HEK293 (cell line): ENCODE data around the gene METTL16.

Experiments
- CTCF ChIA-PET: fragments of 350-600 bp; formaldehyde crosslinking; extraction: SDS; loops from one replicate; lab custom pipeline; 2021; ENCODE audit warnings: antibody characterized with exemption; lab: Yijun Ruan, JAX
- POLR2A ChIA-PET: fragments of 300-600 bp; formaldehyde crosslinking; extraction: SDS; loops from one replicate; lab custom pipeline; 2020; ENCODE audit warnings: antibody characterized with exemption, inconsistent platforms; lab: Yijun Ruan, JAX
- H3K27ac ChIP-seq: fragments of 200-500 bp; sonication (Bioruptor generic); 2 replicates; pipeline ENCODE4 v1.5.1; 2014; ENCODE audit warnings: low read depth, low read length, control low read depth, inconsistent platforms; ENCODE audit errors: extremely low read depth
- H3K36me3 ChIP-seq, 2 experiments: fragments of 200-500 bp in 1 of 2; sonication (Bioruptor generic) in 1 of 2; 1 replicate in 1 of 2; 2 replicates in 1 of 2; pipeline ENCODE4 v1.5.1; 2014 to 2017; ENCODE audit warnings: inconsistent platforms in 2 of 2, low read length in 2 of 2; ENCODE audit not compliant: control insufficient read depth in 2 of 2, insufficient read depth in 1 of 2
- H3K4me1 ChIP-seq: fragments of 200-500 bp; sonication (Bioruptor generic); 2 replicates; pipeline ENCODE4 v1.5.1; 2014; ENCODE audit warnings: mild to moderate bottlenecking, low read length, inconsistent platforms; ENCODE audit not compliant: control insufficient read depth, insufficient read depth
- H3K4me3 ChIP-seq: 2 replicates; pipeline ENCODE4 v1.5.1; 2011; ENCODE audit warnings: low read depth, mild to moderate bottlenecking, control low read depth, low read length, moderate library complexity
- H3K9me3 ChIP-seq: fragments of 200-500 bp; sonication (Bioruptor generic); 2 replicates; pipeline ENCODE4 v1.5.1; 2014; ENCODE audit warnings: low read depth, low read length, inconsistent platforms; ENCODE audit not compliant: control insufficient read depth, insufficient read depth
- FEZF1 ChIP-seq: fragments of 450-650 bp; formaldehyde crosslinking; IDR thresholded peaks from 2 replicates; pipeline ENCODE4 v1.5.1; 2016; ENCODE audit warnings: missing biosample characterization, missing genetic modification characterization
- GLIS1 ChIP-seq: fragments of 450-650 bp; formaldehyde crosslinking; IDR thresholded peaks from 2 replicates; pipeline ENCODE4 v1.5.1; 2016; ENCODE audit warnings: missing biosample characterization, missing genetic modification characterization
- KLF8 ChIP-seq: fragments of 450-650 bp; formaldehyde crosslinking; IDR thresholded peaks from 2 replicates; pipeline ENCODE4 v1.5.1; 2016; ENCODE audit warnings: missing biosample characterization, missing genetic modification characterization
- SCRT2 ChIP-seq: fragments of 450-650 bp; formaldehyde crosslinking; IDR thresholded peaks from 2 replicates; pipeline ENCODE4 v1.5.1; 2016; ENCODE audit warnings: missing biosample characterization, missing genetic modification characterization
- SETDB1 ChIP-seq: IDR thresholded peaks from one replicate; pipeline ENCODE4 v1.6.1; 2017; ENCODE audit warnings: mild to moderate bottlenecking, low read length, moderate library complexity, mixed read lengths; ENCODE audit not compliant: insufficient read length
- TCF7L2 ChIP-seq: IDR thresholded peaks from 2 replicates; pipeline ENCODE4 v1.6.1; 2011; ENCODE audit warnings: low read depth, mild to moderate bottlenecking, inconsistent platforms, low read length, moderate library complexity, borderline replicate concordance
- ZBTB26 ChIP-seq: fragments of 450-650 bp; formaldehyde crosslinking; optimal IDR thresholded peaks from 2 replicates; pipeline ENCODE3; 2016; ENCODE audit warnings: missing biosample characterization, mild to moderate bottlenecking, missing genetic modification characterization
- ZBTB44 ChIP-seq: fragments of 450-650 bp; IDR thresholded peaks from 2 replicates; pipeline ENCODE4 v1.5.1; 2018; ENCODE audit warnings: missing biosample characterization, mild to moderate bottlenecking, missing genetic modification characterization
- ZFP37 ChIP-seq: fragments of 450-650 bp; formaldehyde crosslinking; IDR thresholded peaks from 2 replicates; pipeline ENCODE4 v1.5.1; 2016; ENCODE audit warnings: missing biosample characterization, missing genetic modification characterization
- ZFP69B ChIP-seq: fragments of 450-650 bp; formaldehyde crosslinking; IDR thresholded peaks from 2 replicates; pipeline ENCODE4 v1.5.1; 2016; ENCODE audit warnings: missing biosample characterization, missing genetic modification characterization
- ZNF18 ChIP-seq: fragments of 450-650 bp; formaldehyde crosslinking; IDR thresholded peaks from 2 replicates; pipeline ENCODE4 v1.5.1; 2016; ENCODE audit warnings: missing biosample characterization, missing genetic modification characterization
- ZNF211 ChIP-seq: fragments of 450-650 bp; formaldehyde crosslinking; IDR thresholded peaks from 2 replicates; pipeline ENCODE4 v1.5.1; 2016; ENCODE audit warnings: low read depth, missing biosample characterization, missing genetic modification characterization
- ZNF221 ChIP-seq: fragments of 450-650 bp; formaldehyde crosslinking; IDR thresholded peaks from 2 replicates; pipeline ENCODE4 v1.5.1; 2017; ENCODE audit warnings: missing biosample characterization, missing genetic modification characterization, borderline replicate concordance
- ZNF292 ChIP-seq: fragments of 450-650 bp; formaldehyde crosslinking; IDR thresholded peaks from 2 replicates; pipeline ENCODE4 v1.5.1; 2016; ENCODE audit warnings: low read depth, missing biosample characterization, missing genetic modification characterization, borderline replicate concordance
- ZNF350 ChIP-seq: fragments of 450-650 bp; formaldehyde crosslinking; IDR thresholded peaks from 2 replicates; pipeline ENCODE4 v1.5.0; 2017; ENCODE audit warnings: missing biosample characterization, mild to moderate bottlenecking, missing genetic modification characterization
- ZNF449 ChIP-seq: fragments of 450-650 bp; formaldehyde crosslinking; IDR thresholded peaks from 2 replicates; pipeline ENCODE4 v1.5.1; 2017; ENCODE audit warnings: missing biosample characterization, mild to moderate bottlenecking, missing genetic modification characterization, moderate library complexity
- ZNF610 ChIP-seq: fragments of 450-650 bp; formaldehyde crosslinking; IDR thresholded peaks from 2 replicates; pipeline ENCODE4 v1.5.1; 2016; ENCODE audit warnings: missing biosample characterization, missing genetic modification characterization, borderline replicate concordance
- ZNF670 ChIP-seq: fragments of 450-650 bp; formaldehyde crosslinking; IDR thresholded peaks from 2 replicates; pipeline ENCODE4 v1.5.1; 2016; ENCODE audit warnings: missing biosample characterization, missing genetic modification characterization, low read depth
- ZNF830 ChIP-seq: fragments of 450-650 bp; IDR thresholded peaks from 2 replicates; pipeline ENCODE4 v1.5.0; 2018; ENCODE audit warnings: missing biosample characterization, missing genetic modification characterization, low read depth, mild to moderate bottlenecking, moderate library complexity

Gene METTL16

GRCh38 chr17:2481760-2482159 lies 29.9 kb downstream of the METTL16 start (continued):
- no peak for TF ChIP-seq ZNF449 (tag by site-specific recombination)
- TF ChIP-seq ZNF292 (tag by site-specific recombination) = no peak
- TF ChIP-seq ZNF211 (tag by site-specific recombination) = no peak
- no peak for TF ChIP-seq SCRT2 (tag by site-specific recombination)
- no peak for TF ChIP-seq ZFP69B (tag by site-specific recombination)
- TF ChIP-seq ZNF830 (tag by site-specific recombination) = no peak
- TF ChIP-seq KLF8 = no peak
- TF ChIP-seq GLIS1 (tag by site-specific recombination) = no peak
- no peak for TF ChIP-seq TCF7L2

GRCh38 chr17:2478458-2478857 lies 33.2 kb downstream of the METTL16 start:
- ChIA-PET CTCF (no interaction called here), POLR2A (no interaction called here)
- TF ChIP-seq ZNF610 (tag by site-specific recombination) (no peak), FEZF1 (tag by site-specific recombination) (no peak), ZNF350 (tag by site-specific recombination) (no peak), ZNF211 (tag by site-specific recombination) (no peak)
- no peaks in the 10 kb centered on the region for H3K9me3 ChIP-seq
- no peak overlapping the region for H3K27ac ChIP-seq
- H3K4me3 ChIP-seq = no peak overlapping the region
- peaks cover 35 to 46% of the 10 kb centered on the region in 2 experiments for H3K36me3 ChIP-seq
- peaks cover 13% of the 10 kb centered on the region for H3K4me1 ChIP-seq

GRCh38 chr17:2475056-2475455 lies 36.6 kb downstream of the METTL16 start:
- H3K4me1 ChIP-seq = no peaks in the 10 kb centered on the region
- H3K27ac ChIP-seq = no peak overlapping the region
- peaks cover 54 to 70% of the 10 kb centered on the region in 2 experiments for H3K36me3 ChIP-seq
- TF ChIP-seq ZBTB44 (tag by site-specific recombination) (no peak), ZNF18 (tag by site-specific recombination) (no peak), ZBTB26 (tag by site-specific recombination) (no peak), ZNF350 (tag by site-specific recombination) (no peak), ZNF221 (tag by site-specific recombination) (no peak), ZFP37 (tag by site-specific recombination) (no peak), ZNF211 (tag by site-specific recombination) (no peak), ZNF670 (no peak), SETDB1 (no peak)
- no peak overlapping the region for H3K4me3 ChIP-seq
- ChIA-PET CTCF (no interaction called here), POLR2A (no interaction called here)
- no peaks in the 10 kb centered on the region for H3K9me3 ChIP-seq
